AG04450 (cell line): ENCODE data around the gene ADCY3. TPM values are rescaled to one million over a fixed set of nuclear protein-coding genes. Genes with fewer than 3 reads are reported as not detected.
A peak's percentile ranks its signal among the peaks of the same experiment; 100 is the strongest.

Experiments
- CTCF ChIA-PET: fragments of 300-600, 350-600 bp; formaldehyde crosslinking; extraction: SDS; loops from one replicate; lab custom pipeline; 2022; ENCODE audit warnings: antibody characterized with exemption, inconsistent platforms; lab: Charles Lee
- POLR2A ChIA-PET: fragments of 350-600 bp; formaldehyde crosslinking; extraction: SDS; loops from one replicate; lab custom pipeline; 2021; ENCODE audit warnings: antibody characterized with exemption, inconsistent platforms; lab: Yijun Ruan, JAX
- DNase-seq: peaks from one replicate; pipeline ENCODE4 v3.0.0-alpha.2; 2011; ENCODE audit warnings: low read depth, low spot score
- H3K27ac ChIP-seq: one replicate; pipeline ENCODE4 v1.5.1; 2012; ENCODE audit warnings: low read depth, low read length, control low read depth
- H3K27me3 ChIP-seq: one replicate; pipeline ENCODE4 v1.6.0; 2012; ENCODE audit warnings: low read length; ENCODE audit not compliant: control insufficient read depth, insufficient read depth
- H3K4me3 ChIP-seq: 2 replicates; pipeline ENCODE4 v1.5.1; 2011; ENCODE audit warnings: mild to moderate bottlenecking, low read depth, low read length, control low read depth
- H3K9me3 ChIP-seq: 2 replicates; pipeline ENCODE4 v1.5.1; 2012; ENCODE audit warnings: low read length; ENCODE audit not compliant: control insufficient read depth, insufficient read depth
- polyA plus RNA-seq: library from polyadenylated mRNA; depleted of rRNA; stranded (reverse); fragments of >200 nt; gene quantifications from 2 replicates; pipeline ENCODE4 v1.2.3, GENCODE V29; 2011
- TF ChIP-seq, protein P1 (sequence below): IDR thresholded peaks from 2 replicates; pipeline ENCODE4 v1.5.1; 2011; ENCODE audit warnings: low read depth, low read length, control low read depth, inconsistent platforms

Gene ADCY3
- polyA plus RNA-seq, 1 experiment: 29.6 TPM

DNA sequence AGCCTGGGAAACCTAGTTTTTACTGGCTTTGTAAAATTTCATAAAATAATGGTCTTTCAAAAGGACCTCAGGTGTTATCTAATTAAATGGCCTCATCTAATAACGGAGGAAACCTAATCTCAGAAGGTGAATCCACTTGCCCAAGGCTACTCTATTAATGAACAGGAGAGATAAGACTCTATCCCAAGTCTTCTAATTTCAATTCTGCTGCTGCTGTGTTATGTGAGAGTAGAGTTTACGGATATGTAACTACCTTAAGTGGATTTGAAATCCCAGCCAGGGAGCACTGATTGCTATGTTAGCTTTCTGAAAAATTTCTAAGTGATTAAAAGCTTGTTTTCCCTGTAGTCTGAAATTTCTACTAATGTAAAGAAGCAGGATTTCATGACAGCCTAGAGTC is 17.2 kb upstream of the ADCY3 start:
- CTCF ChIA-PET: no interaction called here
- TF ChIP-seq, protein P1, sequence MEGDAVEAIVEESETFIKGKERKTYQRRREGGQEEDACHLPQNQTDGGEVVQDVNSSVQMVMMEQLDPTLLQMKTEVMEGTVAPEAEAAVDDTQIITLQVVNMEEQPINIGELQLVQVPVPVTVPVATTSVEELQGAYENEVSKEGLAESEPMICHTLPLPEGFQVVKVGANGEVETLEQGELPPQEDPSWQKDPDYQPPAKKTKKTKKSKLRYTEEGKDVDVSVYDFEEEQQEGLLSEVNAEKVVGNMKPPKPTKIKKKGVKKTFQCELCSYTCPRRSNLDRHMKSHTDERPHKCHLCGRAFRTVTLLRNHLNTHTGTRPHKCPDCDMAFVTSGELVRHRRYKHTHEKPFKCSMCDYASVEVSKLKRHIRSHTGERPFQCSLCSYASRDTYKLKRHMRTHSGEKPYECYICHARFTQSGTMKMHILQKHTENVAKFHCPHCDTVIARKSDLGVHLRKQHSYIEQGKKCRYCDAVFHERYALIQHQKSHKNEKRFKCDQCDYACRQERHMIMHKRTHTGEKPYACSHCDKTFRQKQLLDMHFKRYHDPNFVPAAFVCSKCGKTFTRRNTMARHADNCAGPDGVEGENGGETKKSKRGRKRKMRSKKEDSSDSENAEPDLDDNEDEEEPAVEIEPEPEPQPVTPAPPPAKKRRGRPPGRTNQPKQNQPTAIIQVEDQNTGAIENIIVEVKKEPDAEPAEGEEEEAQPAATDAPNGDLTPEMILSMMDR: no peak
- no peaks in the 10 kb centered on the region for H3K27me3 ChIP-seq
- POLR2A ChIA-PET: no interaction called here
- no peak for DNase-seq
- H3K4me3 ChIP-seq: no peak overlapping the region
- H3K9me3 ChIP-seq: no peaks in the 10 kb centered on the region
- H3K27ac ChIP-seq: no peak overlapping the region

DNA sequence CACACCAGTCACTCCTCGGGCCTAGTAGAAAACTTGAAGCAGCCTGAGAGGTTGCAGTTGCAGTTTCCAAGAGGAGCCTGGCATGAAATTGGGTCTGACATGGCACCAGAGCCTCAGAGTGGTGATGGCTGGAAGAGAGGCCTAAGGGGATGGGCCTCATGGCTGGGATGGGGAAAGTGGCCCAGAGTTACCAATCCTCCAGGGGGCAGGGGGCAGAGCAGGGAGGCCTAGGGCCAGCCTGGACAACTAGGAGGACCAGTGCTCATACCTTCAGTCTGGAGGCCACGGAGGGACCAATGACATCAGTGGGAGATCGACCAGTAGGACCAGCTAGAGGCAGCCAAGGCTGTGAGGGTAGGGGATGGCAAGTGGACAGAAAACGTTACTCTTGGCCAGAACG is 15.1 kb upstream of the ADCY3 start:
- CTCF ChIA-PET: no interaction called here

DNA sequence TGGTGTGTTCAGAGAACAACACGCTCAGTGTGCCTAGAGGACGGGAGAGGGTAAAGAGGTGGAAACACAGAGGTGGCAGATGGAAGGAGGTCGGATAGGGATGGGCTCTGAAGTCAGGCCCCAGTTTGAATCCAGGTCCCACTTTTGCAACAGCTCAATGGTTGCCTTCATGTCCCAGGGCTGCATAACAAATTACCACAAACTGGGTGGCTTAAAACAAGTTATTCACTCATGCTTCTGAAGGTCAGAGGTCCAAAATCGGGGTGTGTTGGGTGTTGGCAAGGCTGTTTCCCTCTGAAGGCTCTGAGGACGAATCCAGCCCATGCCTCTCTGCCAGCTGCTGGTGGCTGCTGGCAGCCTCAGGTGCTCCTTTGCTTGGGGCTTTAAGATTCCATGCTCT is 12.7 kb upstream of the ADCY3 start:
- TF ChIP-seq, protein P1: no peak
- POLR2A ChIA-PET: no interaction called here
- CTCF ChIA-PET: no interaction called here

More for the DNA sequence above, 15.1 kb upstream of the ADCY3 start:
- DNase-seq: no peak
- no peak overlapping the region for H3K27ac ChIP-seq
- POLR2A ChIA-PET: no interaction called here
- H3K4me3 ChIP-seq: no peak overlapping the region
- no peaks in the 10 kb centered on the region for H3K27me3 ChIP-seq
- H3K9me3 ChIP-seq: no peaks in the 10 kb centered on the region
- TF ChIP-seq, protein P1: no peak

DNA sequence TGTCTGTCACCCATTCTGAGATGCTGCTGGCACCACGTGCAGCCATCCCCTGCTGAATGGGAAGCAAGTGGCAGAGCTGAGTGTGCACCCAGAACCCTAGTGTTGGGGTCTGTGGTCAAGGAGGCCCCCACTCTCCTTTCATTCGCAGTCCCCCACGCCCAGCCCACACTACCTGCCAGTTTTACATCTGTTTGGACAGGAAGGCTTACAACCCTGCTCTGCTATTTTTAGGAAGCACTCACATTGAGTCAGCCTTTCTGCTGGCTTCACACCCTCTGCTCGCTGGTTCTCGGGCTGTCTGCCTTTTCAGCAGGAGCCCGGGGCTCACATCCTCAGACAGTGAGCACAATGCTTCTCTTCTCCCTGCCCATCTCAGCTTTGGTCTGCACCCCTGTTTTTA is 10.7 kb upstream of the ADCY3 start:
- ChIA-PET CTCF (no interaction called here), POLR2A (no interaction called here)
- Histone ChIP-seq H3K27me3 (no peaks in the 10 kb centered on the region), H3K4me3 (no peak overlapping the region), H3K27ac (peak overlapping the region; percentile 11), H3K9me3 (no peaks in the 10 kb centered on the region; the same call in 1 of the 2 replicates)
- no peak for DNase-seq
- TF ChIP-seq, protein P1: no peak

More for the DNA sequence above, 12.7 kb upstream of the ADCY3 start:
- DNase-seq: no peak
- Histone ChIP-seq H3K27me3 (no peaks in the 10 kb centered on the region), H3K27ac (no peak overlapping the region), H3K4me3 (no peak overlapping the region), H3K9me3 (no peaks in the 10 kb centered on the region)

DNA sequence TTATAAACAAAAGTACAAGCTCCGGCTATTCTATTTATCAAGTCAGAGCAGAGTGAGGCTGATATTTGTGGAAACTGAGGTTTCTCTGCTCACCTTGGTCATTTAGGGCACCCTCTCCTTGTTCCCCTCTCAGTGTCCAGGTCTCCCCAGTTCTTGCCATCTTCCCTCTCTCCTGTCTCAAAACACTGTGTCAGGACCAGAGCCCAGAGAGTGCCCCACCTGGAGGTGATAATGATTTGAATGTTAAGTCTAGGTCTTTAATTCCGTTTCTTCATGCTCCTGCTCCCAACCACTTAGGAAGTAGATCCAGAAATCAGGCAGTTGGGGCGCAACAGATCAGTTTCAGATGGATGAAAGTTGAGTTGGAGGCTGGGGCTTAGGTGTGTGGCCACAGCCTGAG is 9.2 kb upstream of the ADCY3 start:
- Histone ChIP-seq H3K9me3 (no peaks in the 10 kb centered on the region; the same call in 1 of the 2 replicates), H3K27me3 (no peaks in the 10 kb centered on the region), H3K27ac (peak overlapping the region; percentile 21), H3K4me3 (no peak overlapping the region)
- CTCF ChIA-PET: no interaction called here
- POLR2A ChIA-PET: no interaction called here
- DNase-seq: no peak
- TF ChIP-seq, protein P1: no peak
